GM23248 (cell line): Measurements from ENCODE around the gene MAML3. TPM values are rescaled to one million over a fixed set of nuclear protein-coding genes. Genes with fewer than 3 reads are reported as not detected.

ENCODE experiments used
- DNase-seq: peaks from one replicate; pipeline ENCODE4 v3.0.0-alpha.2; 2015
- H2AFZ ChIP-seq: fragments of 200-600 bp; sonication (generic); 2 replicates; pipeline ENCODE4 v1.6.1; 2016; ENCODE audit warnings: antibody characterized with exemption
- H3F3A ChIP-seq: fragments of 200-600 bp; sonication (generic); 2 replicates; pipeline ENCODE4 v1.6.1; 2016; ENCODE audit warnings: mild to moderate bottlenecking, antibody characterized with exemption, mixed run types; ENCODE audit not compliant: insufficient read depth
- H3K27ac ChIP-seq: fragments of 200-600 bp; sonication (generic); 2 replicates; pipeline ENCODE4 v1.5.1; 2016; ENCODE audit warnings: mild to moderate bottlenecking
- H3K27me3 ChIP-seq: fragments of 200-600 bp; sonication (generic); replicated peaks from 2 replicates; pipeline ENCODE4 v1.6.1; 2016; ENCODE audit warnings: mild to moderate bottlenecking; ENCODE audit not compliant: insufficient read depth
- H3K36me3 ChIP-seq: fragments of 200-600 bp; sonication (generic); 2 replicates; pipeline ENCODE4 v1.6.1; 2016; ENCODE audit warnings: low read depth, mild to moderate bottlenecking
- H3K4me1 ChIP-seq: fragments of 200-600 bp; sonication (generic); 2 replicates; pipeline ENCODE4 v1.6.1; 2016; ENCODE audit warnings: mild to moderate bottlenecking; ENCODE audit not compliant: insufficient read depth
- H3K4me2 ChIP-seq: fragments of 200-600 bp; sonication (generic); one replicate; pipeline ENCODE4 v1.6.1; 2016; ENCODE audit warnings: mild to moderate bottlenecking; ENCODE audit not compliant: unreplicated experiment
- H3K4me3 ChIP-seq: fragments of 200-600 bp; sonication (generic); 2 replicates; pipeline ENCODE4 v1.5.1; 2016; ENCODE audit warnings: mild to moderate bottlenecking
- H3K79me2 ChIP-seq: fragments of 200-600 bp; sonication (generic); 2 replicates; pipeline ENCODE4 v1.6.1; 2016; ENCODE audit warnings: mild to moderate bottlenecking; ENCODE audit not compliant: insufficient read depth
- H3K9ac ChIP-seq: fragments of 200-600 bp; sonication (generic); 2 replicates; pipeline ENCODE4 v1.6.1; 2016; ENCODE audit warnings: mild to moderate bottlenecking
- H3K9me2 ChIP-seq: fragments of 200-600 bp; sonication (generic); 2 replicates; pipeline ENCODE4 v1.6.1; 2016; ENCODE audit warnings: mixed run types, mild to moderate bottlenecking, moderate library complexity; ENCODE audit not compliant: insufficient read depth
- H3K9me3 ChIP-seq: fragments of 200-600 bp; sonication (generic); one replicate; pipeline ENCODE4 v1.6.1; 2017; ENCODE audit warnings: low read depth
- H4K20me1 ChIP-seq: fragments of 200-600 bp; sonication (generic); 2 replicates; pipeline ENCODE4 v1.6.0; 2016; ENCODE audit not compliant: insufficient read depth
- EZH2 ChIP-seq: fragments of 200-600 bp; sonication (generic); IDR thresholded peaks from 2 replicates; pipeline ENCODE4 v1.6.1; 2018; ENCODE audit warnings: antibody characterized with exemption, mild to moderate bottlenecking; ENCODE audit not compliant: insufficient read depth, poor library complexity, severe bottlenecking
- EZH2phosphoT487 ChIP-seq: fragments of 200-600 bp; sonication (generic); IDR thresholded peaks from 2 replicates; pipeline ENCODE4 v1.6.1; 2018; ENCODE audit warnings: antibody characterized with exemption, moderate library complexity, mild to moderate bottlenecking, low read depth; ENCODE audit not compliant: insufficient read depth
- WGBS, 2 experiments: methylation state at CpG; one replicate each; pipeline ENCODE4 v1.1.6; 2015 to 2017; ENCODE audit warnings: low lambda C conversion rate in 2 of 2, low coverage in 1 of 2; ENCODE audit errors: missing lambda C conversion rate in 2 of 2; 5-methylcytosine and 5-hydroxymethylcytosine counted together
- in situ Hi-C: fragments of 300-500 bp; cut with MboI; formaldehyde crosslinking; loops from 2 replicates; pipeline ENCODE4 v1.15.0; 2020
- polyA plus RNA-seq: library from polyadenylated mRNA; unstranded; fragments of >200 nt; fragmentation: Nextera tagmentation; extraction: Ambion mirVana; gene quantifications from 2 replicates; pipeline ENCODE4 v1.2.1, GENCODE V29; 2016
- total RNA-seq: library from RNA; depleted of rRNA; stranded (reverse); fragments of >200 nt; shearing (Covaris generic); gene quantifications from 2 replicates; pipeline ENCODE4 v1.2.3, GENCODE V29; 2014

MAML3 gene
- total and polyA plus RNA-seq, 2 experiments from 2014 or later: 0.96 to 1.5 TPM

- WGBS, 2 experiments: 6 to 8% methylated on average over 2 of the region's 2 CpGs
- no peak for TF ChIP-seq EZH2phosphoT487
- no peak for TF ChIP-seq EZH2
These were observed 35.0 kb upstream of the MAML3 start for GRCh38 chr4:140188975-140189374.

GRCh38 chr4:140187316-140187695, 33.3 kb upstream of the MAML3 start:
- peak; percentile 6 for DNase-seq
- Histone ChIP-seq H3K9me2 (no peaks in the 10 kb centered on the region), H3K9ac (no peak overlapping the region), H3K4me2 (no peak overlapping the region), H3K9me3 (no peaks in the 10 kb centered on the region), H3K36me3 (no peaks in the 10 kb centered on the region), H3K27me3 (no peaks in the 10 kb centered on the region), H3K79me2 (no peaks in the 10 kb centered on the region), H4K20me1 (no peaks in the 10 kb centered on the region), H3K4me3 (no peak overlapping the region), H2AFZ (no peak overlapping the region), H3K27ac (no peak overlapping the region), H3K4me1 (0 out of 2 replicates have a peak, but pooled peaks cover 8% of the 10 kb centered on the region), H3F3A (0 out of 2 replicates have a peak, but pooled peaks cover 5% of the 10 kb centered on the region)
- TF ChIP-seq EZH2phosphoT487: no peak
- TF ChIP-seq EZH2: no peak
- 93 to 100% methylated on average over 1 of the region's 1 CpG for WGBS, 2 experiments
- in situ Hi-C loops: no loop called here

More at GRCh38 chr4:140188975-140189374, 35.0 kb upstream of the MAML3 start:
- Histone ChIP-seq H3K79me2 (no peaks in the 10 kb centered on the region), H3K9ac (no peak overlapping the region), H2AFZ (no peak overlapping the region), H3K27me3 (no peaks in the 10 kb centered on the region), H3K9me3 (no peaks in the 10 kb centered on the region), H3K4me2 (no peak overlapping the region), H3K4me1 (0 out of 2 replicates have a peak, but pooled peaks cover 8% of the 10 kb centered on the region), H3K36me3 (no peaks in the 10 kb centered on the region), H3F3A (0 out of 2 replicates have a peak, but pooled peaks cover 5% of the 10 kb centered on the region), H3K9me2 (no peaks in the 10 kb centered on the region), H3K27ac (no peak overlapping the region), H3K4me3 (no peak overlapping the region), H4K20me1 (no peaks in the 10 kb centered on the region)
- in situ Hi-C loops: no loop called here
- DNase-seq: peak; percentile 66

GRCh38 chr4:140186651-140187315, 32.8 kb upstream of the MAML3 start:
- in situ Hi-C loops: no loop called here
- Histone ChIP-seq H3K36me3 (no peaks in the 10 kb centered on the region), H3K27ac (no peak overlapping the region), H3K9me2 (no peaks in the 10 kb centered on the region), H3K4me1 (0 out of 2 replicates have a peak, but pooled peaks cover 8% of the 10 kb centered on the region), H3K4me3 (no peak overlapping the region), H2AFZ (no peak overlapping the region), H3K9ac (no peak overlapping the region), H3K4me2 (no peak overlapping the region), H3K9me3 (no peaks in the 10 kb centered on the region), H3F3A (0 out of 2 replicates have a peak, but pooled peaks cover 5% of the 10 kb centered on the region), H4K20me1 (no peaks in the 10 kb centered on the region), H3K79me2 (no peaks in the 10 kb centered on the region), H3K27me3 (no peaks in the 10 kb centered on the region)
- DNase-seq: peak; percentile 87
- TF ChIP-seq EZH2 (no peak), EZH2phosphoT487 (no peak)
- 72 to 75% methylated on average over 9 of the region's 9 CpGs for WGBS, 2 experiments

- Histone ChIP-seq H3K9me3 (no peaks in the 10 kb centered on the region), H3K4me3 (no peak overlapping the region), H3K36me3 (no peaks in the 10 kb centered on the region), H3K9me2 (no peaks in the 10 kb centered on the region), H3K4me1 (0 out of 2 replicates have a peak, but pooled peaks cover 8% of the 10 kb centered on the region), H3F3A (0 out of 2 replicates have a peak, but pooled peaks cover 5% of the 10 kb centered on the region), H3K27ac (no peak overlapping the region), H2AFZ (no peak overlapping the region), H3K4me2 (no peak overlapping the region), H4K20me1 (no peaks in the 10 kb centered on the region), H3K27me3 (no peaks in the 10 kb centered on the region), H3K9ac (no peak overlapping the region), H3K79me2 (no peaks in the 10 kb centered on the region)
- 87 to 94% methylated on average over 8 of the region's 8 CpGs for WGBS, 2 experiments
- no peak for TF ChIP-seq EZH2phosphoT487
- TF ChIP-seq EZH2: no peak
- no peak for DNase-seq
- in situ Hi-C loops: no loop called here
These were observed 32.1 kb upstream of the MAML3 start for GRCh38 chr4:140186082-140186438.
